ENCODE results near the gene NOX1. TPM values are rescaled to one million over a fixed set of nuclear protein-coding genes. Genes with fewer than 3 reads are reported as not detected.

Gene NOX1
- total and polyA plus RNA-seq, 4 donors, result not detected

GRCh38 chrX:100871594-100872560 lies 2.3 kb downstream of the NOX1 start:
- ATAC-seq (ENCODE audit: low FRiP score) (no peak), DNase-seq (no peak)
- Histone ChIP-seq H3K27me3 (ENCODE audit: control insufficient read depth in 1 of 2, insufficient read depth in 2 of 2, low read length in 1 of 2) (no peaks in the 10 kb centered on the region), H3K4me3 (ENCODE audit: low read length in 2 of 2) (no peak overlapping the region), H3K4me1 (ENCODE audit: control insufficient read depth in 1 of 2, insufficient read depth in 2 of 2, low read length in 2 of 2) (no peaks in the 10 kb centered on the region), H3K9me3 (ENCODE audit: control insufficient read depth, low read length) (no peaks in the 10 kb centered on the region), H3K36me3 (ENCODE audit: control insufficient read depth in 1 of 2, insufficient read depth in 2 of 2, low read length in 1 of 2) (no peaks in the 10 kb centered on the region), H3K27ac (ENCODE audit: low read depth in 1 of 2, low read length in 2 of 2) (no peak overlapping the region)
- 50 to 61% methylated on average over 9 of the region's 9 CpGs for WGBS, 2 donors
- intact Hi-C loops (cut with DNase I), result no loop called here

DNA sequence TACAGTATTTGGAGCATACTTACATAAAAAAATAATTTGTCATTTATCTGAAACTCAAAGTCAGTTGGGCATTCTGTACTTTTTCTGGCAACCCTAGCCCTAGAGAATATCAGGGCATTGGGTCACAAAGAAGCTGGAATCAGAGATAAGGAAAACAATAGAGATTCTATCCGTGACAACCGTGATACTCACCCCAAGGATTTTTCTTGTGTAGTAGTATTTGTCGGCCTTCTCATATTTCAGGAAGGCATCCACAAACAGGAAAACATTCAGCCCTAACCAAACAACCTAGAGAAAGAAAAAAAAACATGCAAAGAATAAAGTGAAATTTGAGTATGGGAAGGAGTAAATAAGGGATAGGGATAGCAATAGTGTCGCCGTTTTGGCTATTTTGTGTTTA lies 3.6 kb downstream of the NOX1 start:
- Histone ChIP-seq H3K9me3 (ENCODE audit: control insufficient read depth, low read length) (no peaks in the 10 kb centered on the region), H3K27ac (ENCODE audit: low read depth in 1 of 2, low read length in 2 of 2) (no peak overlapping the region), H3K4me3 (ENCODE audit: low read length in 2 of 2) (no peak overlapping the region), H3K36me3 (ENCODE audit: control insufficient read depth in 1 of 2, insufficient read depth in 2 of 2, low read length in 1 of 2) (no peaks in the 10 kb centered on the region), H3K27me3 (ENCODE audit: control insufficient read depth in 1 of 2, insufficient read depth in 2 of 2, low read length in 1 of 2) (no peaks in the 10 kb centered on the region), H3K4me1 (ENCODE audit: control insufficient read depth in 1 of 2, insufficient read depth in 2 of 2, low read length in 2 of 2) (no peaks in the 10 kb centered on the region)
- 43 to 53% methylated on average over 5 of the region's 5 CpGs for WGBS, 2 donors
- DNase-seq (no peak), ATAC-seq (ENCODE audit: low FRiP score) (no peak)
- intact Hi-C loops (cut with DNase I), result no loop called here

- Histone ChIP-seq H3K9me3 (ENCODE audit: control insufficient read depth, low read length) (no peaks in the 10 kb centered on the region), H3K36me3 (ENCODE audit: control insufficient read depth in 1 of 2, insufficient read depth in 2 of 2, low read length in 1 of 2) (no peaks in the 10 kb centered on the region), H3K4me1 (ENCODE audit: control insufficient read depth in 1 of 2, insufficient read depth in 2 of 2, low read length in 2 of 2) (no peaks in the 10 kb centered on the region), H3K4me3 (ENCODE audit: low read length in 2 of 2) (no peak overlapping the region), H3K27ac (ENCODE audit: low read depth in 1 of 2, low read length in 2 of 2) (no peak overlapping the region), H3K27me3 (ENCODE audit: control insufficient read depth in 1 of 2, insufficient read depth in 2 of 2, low read length in 1 of 2) (no peaks in the 10 kb centered on the region)
- ATAC-seq (ENCODE audit: low FRiP score), result no peak
- 53 to 85% methylated on average over 2 of the region's 2 CpGs for WGBS, 2 donors
- intact Hi-C loops (cut with DNase I), result no loop called here
- no peak for DNase-seq
These were observed 5.9 kb downstream of the NOX1 start for GRCh38 chrX:100868273-100868672.

DNA sequence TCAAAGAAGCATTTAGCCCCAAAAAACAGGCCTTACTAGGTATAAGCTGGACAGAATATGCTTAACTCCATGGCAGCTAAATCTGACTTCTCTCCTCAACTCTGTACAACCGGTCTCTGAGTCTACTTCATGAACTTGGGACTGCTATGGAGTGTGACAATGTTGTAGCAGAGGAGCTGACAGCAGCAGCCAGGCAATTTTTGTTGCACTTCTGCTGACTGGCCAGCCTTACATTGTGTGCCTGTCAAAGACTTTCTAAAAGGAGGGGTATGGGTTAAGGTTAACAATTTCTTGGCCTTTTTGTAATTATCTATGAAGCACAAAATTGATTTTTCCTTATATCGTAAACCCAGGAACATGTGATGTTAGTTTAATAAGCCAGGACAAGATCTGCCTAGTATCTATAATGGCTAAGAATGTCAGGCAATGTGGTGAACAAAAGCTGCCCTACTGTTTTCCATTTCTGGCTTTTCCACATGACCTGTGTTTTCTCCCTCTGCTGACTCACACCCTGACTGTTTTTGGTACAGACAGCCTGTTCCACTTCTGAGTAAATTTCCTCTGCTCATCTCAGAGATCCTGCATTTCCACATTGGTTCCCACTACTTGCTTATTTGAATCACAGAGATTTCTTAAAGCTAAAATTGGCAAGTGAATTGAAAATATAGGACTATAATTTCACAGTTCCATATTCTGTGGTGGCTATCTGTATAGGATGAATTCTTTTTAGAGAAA lies 9.3 kb downstream of the NOX1 start:
- 55 to 65% methylated on average over 2 of the region's 2 CpGs for WGBS, 2 donors

GRCh38 chrX:100863326-100863864 lies 10.8 kb downstream of the NOX1 start:
- Histone ChIP-seq H3K36me3 (ENCODE audit: control insufficient read depth in 1 of 2, insufficient read depth in 2 of 2, low read length in 1 of 2) (no peaks in the 10 kb centered on the region), H3K9me3 (ENCODE audit: control insufficient read depth, low read length) (no peaks in the 10 kb centered on the region), H3K4me3 (ENCODE audit: low read length in 2 of 2) (no peak overlapping the region), H3K27me3 (ENCODE audit: control insufficient read depth in 1 of 2, insufficient read depth in 2 of 2, low read length in 1 of 2) (no peaks in the 10 kb centered on the region), H3K27ac (ENCODE audit: low read depth in 1 of 2, low read length in 2 of 2) (no peak overlapping the region), H3K4me1 (ENCODE audit: control insufficient read depth in 1 of 2, insufficient read depth in 2 of 2, low read length in 2 of 2) (no peaks in the 10 kb centered on the region)
- intact Hi-C loops (cut with DNase I), result no loop called here
- DNase-seq (no peak), ATAC-seq (ENCODE audit: low FRiP score) (no peak)
- 64 to 75% methylated on average over 6 of the region's 6 CpGs for WGBS, 2 donors

More for the DNA sequence above, 9.3 kb downstream of the NOX1 start:
- Histone ChIP-seq H3K4me3 (ENCODE audit: low read length in 2 of 2) (no peak overlapping the region), H3K27ac (ENCODE audit: low read depth in 1 of 2, low read length in 2 of 2) (no peak overlapping the region), H3K9me3 (ENCODE audit: control insufficient read depth, low read length) (no peaks in the 10 kb centered on the region), H3K27me3 (ENCODE audit: control insufficient read depth in 1 of 2, insufficient read depth in 2 of 2, low read length in 1 of 2) (no peaks in the 10 kb centered on the region), H3K4me1 (ENCODE audit: control insufficient read depth in 1 of 2, insufficient read depth in 2 of 2, low read length in 2 of 2) (no peaks in the 10 kb centered on the region), H3K36me3 (ENCODE audit: control insufficient read depth in 1 of 2, insufficient read depth in 2 of 2, low read length in 1 of 2) (no peaks in the 10 kb centered on the region)
- intact Hi-C loops (cut with DNase I), result no loop called here
- ATAC-seq (ENCODE audit: low FRiP score), result no peak
- DNase-seq, result no peak

DNA sequence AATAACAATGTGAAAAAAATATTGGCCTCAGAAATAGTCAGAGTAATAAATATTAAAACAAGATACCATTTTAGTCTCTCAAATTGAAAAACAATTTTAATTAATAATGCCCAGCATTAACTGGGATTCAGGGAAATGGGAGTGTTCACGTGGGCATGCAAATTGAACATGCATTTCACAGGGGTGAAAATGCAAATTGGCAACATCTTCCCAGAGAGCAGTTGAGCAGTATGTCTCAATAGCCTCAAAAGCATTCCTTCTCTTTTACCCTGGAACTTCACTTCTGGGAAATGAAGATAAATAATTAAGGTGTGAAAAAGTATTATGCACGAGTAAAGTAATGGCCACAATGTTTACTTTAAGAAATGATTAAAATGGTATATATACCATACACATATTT lies 21.3 kb downstream of the NOX1 start:
- no peaks in the 10 kb centered on the region for H3K4me1 ChIP-seq (ENCODE audit: control insufficient read depth in 1 of 2, insufficient read depth in 2 of 2, low read length in 2 of 2)
- DNase-seq (no peak), ATAC-seq (ENCODE audit: low FRiP score) (no peak)
- H3K27ac ChIP-seq (ENCODE audit: low read depth in 1 of 2, low read length in 2 of 2), result no peak overlapping the region
- no peaks in the 10 kb centered on the region for H3K27me3 ChIP-seq (ENCODE audit: control insufficient read depth in 1 of 2, insufficient read depth in 2 of 2, low read length in 1 of 2)
- 34 to 47% methylated on average over 2 of the region's 2 CpGs for WGBS, 2 donors
- no peak overlapping the region for H3K4me3 ChIP-seq (ENCODE audit: low read length in 2 of 2)
- intact Hi-C loops (cut with DNase I), result no loop called here
- no peaks in the 10 kb centered on the region for H3K36me3 ChIP-seq (ENCODE audit: control insufficient read depth in 1 of 2, insufficient read depth in 2 of 2, low read length in 1 of 2)
- H3K9me3 ChIP-seq (ENCODE audit: control insufficient read depth, low read length), result no peaks in the 10 kb centered on the region

- 54 to 62% methylated on average over 4 of the region's 4 CpGs for WGBS, 2 donors
These were observed 23.8 kb downstream of the NOX1 start for GRCh38 chrX:100850317-100850716.

DNA sequence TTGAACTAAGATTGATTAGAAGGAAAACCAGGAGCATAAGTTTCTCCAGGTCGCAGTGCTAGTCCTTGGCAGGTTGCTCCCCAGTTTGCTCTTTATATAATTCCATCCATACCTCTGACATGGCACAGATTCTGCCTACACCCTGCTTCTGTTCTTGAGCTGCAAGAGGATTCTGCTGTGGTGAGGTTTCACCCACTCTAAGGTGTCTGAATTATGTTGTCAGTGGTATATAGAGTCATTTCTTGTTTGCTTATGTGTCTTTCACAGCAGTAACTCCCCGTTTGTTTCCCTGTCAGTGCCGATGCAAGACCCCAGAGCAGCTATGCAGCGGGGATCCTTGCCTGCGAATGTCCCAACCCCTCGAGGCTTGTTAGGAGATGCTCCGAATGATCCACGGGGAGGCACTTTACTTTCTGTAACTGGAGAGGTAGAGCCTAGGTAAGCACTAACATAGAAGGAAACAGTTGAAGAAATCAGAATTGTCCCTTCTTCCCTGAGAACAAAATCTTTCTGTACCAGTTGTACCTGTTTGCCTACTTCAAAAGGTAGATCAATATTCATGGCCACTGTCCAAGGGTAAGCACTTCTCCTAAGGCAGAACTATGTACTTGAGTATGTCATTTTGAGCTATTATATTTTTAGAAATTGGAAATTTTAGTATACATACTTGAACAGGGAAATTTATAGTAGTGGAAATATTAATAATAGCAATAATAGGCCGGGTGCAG lies 42.8 kb downstream of the NOX1 start:
- H3K27ac ChIP-seq (ENCODE audit: low read depth in 1 of 2, low read length in 2 of 2), result no peak overlapping the region
- no peaks in the 10 kb centered on the region for H3K27me3 ChIP-seq (ENCODE audit: control insufficient read depth in 1 of 2, insufficient read depth in 2 of 2, low read length in 1 of 2)
- intact Hi-C loops (cut with DNase I), result no loop called here
- no peak overlapping the region for H3K4me3 ChIP-seq (ENCODE audit: low read length in 2 of 2)
- ATAC-seq (ENCODE audit: low FRiP score) (no peak), DNase-seq (no peak)
- H3K4me1 ChIP-seq (ENCODE audit: control insufficient read depth in 1 of 2, insufficient read depth in 2 of 2, low read length in 2 of 2), result no peaks in the 10 kb centered on the region
- 90 to 96% methylated on average over 9 of the region's 9 CpGs for WGBS, 2 donors
- H3K36me3 ChIP-seq (ENCODE audit: control insufficient read depth in 1 of 2, insufficient read depth in 2 of 2, low read length in 1 of 2), result peaks cover 2 to 3% of the 10 kb centered on the region in 2 donors
- H3K9me3 ChIP-seq (ENCODE audit: control insufficient read depth, low read length), result no peaks in the 10 kb centered on the region

More at GRCh38 chrX:100850317-100850716, 23.8 kb downstream of the NOX1 start:
- ATAC-seq (ENCODE audit: low FRiP score), result no peak
- no peaks in the 10 kb centered on the region for H3K27me3 ChIP-seq (ENCODE audit: control insufficient read depth in 1 of 2, insufficient read depth in 2 of 2, low read length in 1 of 2)
- intact Hi-C loops (cut with DNase I), result no loop called here
- no peak overlapping the region for H3K4me3 ChIP-seq (ENCODE audit: low read length in 2 of 2)
- H3K27ac ChIP-seq (ENCODE audit: low read depth in 1 of 2, low read length in 2 of 2), result no peak overlapping the region
- H3K9me3 ChIP-seq (ENCODE audit: control insufficient read depth, low read length), result no peaks in the 10 kb centered on the region
- no peak for DNase-seq
- no peaks in the 10 kb centered on the region for H3K36me3 ChIP-seq (ENCODE audit: control insufficient read depth in 1 of 2, insufficient read depth in 2 of 2, low read length in 1 of 2)
- H3K4me1 ChIP-seq (ENCODE audit: control insufficient read depth in 1 of 2, insufficient read depth in 2 of 2, low read length in 2 of 2), result no peaks in the 10 kb centered on the region
